AG09309 (cell line): ENCODE data around the gene LDLRAD3.

ENCODE experiments used
- DNase-seq: peaks from one replicate; pipeline ENCODE4 v3.0.0-alpha.2; 2010; ENCODE audit warnings: low read depth
- H3K4me3 ChIP-seq: 2 replicates; pipeline ENCODE4 v1.5.1; 2011; ENCODE audit warnings: mild to moderate bottlenecking, low read depth, low read length, moderate library complexity; ENCODE audit not compliant: control insufficient read depth
- TF ChIP-seq, protein P1 (sequence below): IDR thresholded peaks from 2 replicates; pipeline ENCODE4 v1.5.1; 2011; ENCODE audit warnings: mild to moderate bottlenecking, low read depth, low read length, inconsistent platforms; ENCODE audit not compliant: insufficient read depth, control insufficient read depth; ENCODE audit errors: missing control alignments

LDLRAD3 gene

DNA sequence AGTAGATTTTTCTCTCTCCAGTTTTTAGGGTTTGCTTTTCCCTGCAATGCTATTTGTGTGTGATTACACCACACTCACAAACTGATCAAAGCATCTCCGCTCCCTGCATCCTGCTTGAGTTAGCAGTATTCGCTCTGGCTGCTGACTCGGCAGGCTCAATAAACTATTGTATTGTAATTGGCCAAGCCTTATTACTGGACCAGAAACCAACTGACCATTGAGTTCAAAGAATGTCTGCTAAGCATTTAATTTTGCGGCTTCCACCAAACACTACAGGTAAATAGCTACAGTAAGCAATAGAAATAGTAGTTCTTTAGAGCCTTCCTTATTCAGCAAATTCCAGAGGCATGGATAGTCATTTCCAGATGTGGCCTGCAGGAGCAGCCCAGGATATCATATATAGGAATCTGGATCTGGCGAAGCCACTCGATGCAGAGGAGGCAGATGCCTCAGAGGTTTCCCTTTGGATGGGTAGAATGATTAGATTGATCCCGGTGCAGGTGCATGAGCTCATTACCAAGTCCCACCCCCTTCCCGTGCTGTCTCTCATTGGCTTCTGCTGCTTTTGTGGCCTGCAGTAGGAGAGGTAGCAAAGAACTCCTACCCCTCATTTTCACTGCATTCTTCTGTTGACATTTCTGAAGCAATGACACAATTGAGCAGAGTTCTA is 268.0 kb downstream of the LDLRAD3 start:
- no peak for DNase-seq
- no peak overlapping the region for H3K4me3 ChIP-seq
- TF ChIP-seq, protein P1, sequence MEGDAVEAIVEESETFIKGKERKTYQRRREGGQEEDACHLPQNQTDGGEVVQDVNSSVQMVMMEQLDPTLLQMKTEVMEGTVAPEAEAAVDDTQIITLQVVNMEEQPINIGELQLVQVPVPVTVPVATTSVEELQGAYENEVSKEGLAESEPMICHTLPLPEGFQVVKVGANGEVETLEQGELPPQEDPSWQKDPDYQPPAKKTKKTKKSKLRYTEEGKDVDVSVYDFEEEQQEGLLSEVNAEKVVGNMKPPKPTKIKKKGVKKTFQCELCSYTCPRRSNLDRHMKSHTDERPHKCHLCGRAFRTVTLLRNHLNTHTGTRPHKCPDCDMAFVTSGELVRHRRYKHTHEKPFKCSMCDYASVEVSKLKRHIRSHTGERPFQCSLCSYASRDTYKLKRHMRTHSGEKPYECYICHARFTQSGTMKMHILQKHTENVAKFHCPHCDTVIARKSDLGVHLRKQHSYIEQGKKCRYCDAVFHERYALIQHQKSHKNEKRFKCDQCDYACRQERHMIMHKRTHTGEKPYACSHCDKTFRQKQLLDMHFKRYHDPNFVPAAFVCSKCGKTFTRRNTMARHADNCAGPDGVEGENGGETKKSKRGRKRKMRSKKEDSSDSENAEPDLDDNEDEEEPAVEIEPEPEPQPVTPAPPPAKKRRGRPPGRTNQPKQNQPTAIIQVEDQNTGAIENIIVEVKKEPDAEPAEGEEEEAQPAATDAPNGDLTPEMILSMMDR = no peak

DNA sequence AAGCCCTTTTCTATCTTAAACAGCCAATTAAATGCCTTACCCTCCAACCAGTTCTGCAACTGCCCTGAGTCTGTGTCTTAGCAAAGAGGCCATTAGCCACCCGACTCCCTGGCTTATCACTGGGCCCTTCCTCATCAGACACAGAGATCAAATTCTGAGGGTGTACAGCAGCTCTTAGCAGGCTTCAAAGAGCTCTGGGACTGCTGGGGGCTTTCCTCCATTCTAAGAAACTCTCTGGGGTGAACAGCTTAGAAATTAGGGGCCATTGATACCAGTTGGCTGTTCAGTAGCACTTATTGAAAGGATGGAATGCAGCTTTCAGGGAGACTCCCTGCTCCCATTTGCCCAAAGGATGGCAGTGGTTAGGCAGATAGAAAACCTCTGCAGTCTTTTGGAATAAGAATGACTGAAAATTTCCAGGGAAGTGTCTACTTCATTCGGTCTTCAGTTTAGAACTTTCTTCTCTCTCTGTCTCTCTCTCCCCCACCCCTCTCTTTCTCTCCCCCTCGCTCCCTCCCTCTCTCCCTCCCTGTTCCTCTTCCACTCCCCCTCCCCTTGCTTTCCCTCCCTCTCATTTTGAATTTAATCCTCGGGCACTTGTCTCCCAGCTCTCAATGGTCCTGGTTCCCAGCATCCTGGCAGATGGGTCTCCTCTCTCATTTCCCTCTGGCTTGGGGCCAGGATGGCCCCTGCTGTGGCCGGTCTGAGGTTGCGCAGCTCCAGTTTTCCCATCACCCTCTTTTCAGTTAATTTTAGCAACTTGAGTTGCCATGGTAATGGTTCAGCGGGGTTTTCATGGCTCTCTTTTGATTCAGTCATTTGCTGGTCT is 268.9 kb downstream of the LDLRAD3 start:
- no peak overlapping the region for H3K4me3 ChIP-seq
- TF ChIP-seq, protein P1 = no peak
- DNase-seq = no peak

DNA sequence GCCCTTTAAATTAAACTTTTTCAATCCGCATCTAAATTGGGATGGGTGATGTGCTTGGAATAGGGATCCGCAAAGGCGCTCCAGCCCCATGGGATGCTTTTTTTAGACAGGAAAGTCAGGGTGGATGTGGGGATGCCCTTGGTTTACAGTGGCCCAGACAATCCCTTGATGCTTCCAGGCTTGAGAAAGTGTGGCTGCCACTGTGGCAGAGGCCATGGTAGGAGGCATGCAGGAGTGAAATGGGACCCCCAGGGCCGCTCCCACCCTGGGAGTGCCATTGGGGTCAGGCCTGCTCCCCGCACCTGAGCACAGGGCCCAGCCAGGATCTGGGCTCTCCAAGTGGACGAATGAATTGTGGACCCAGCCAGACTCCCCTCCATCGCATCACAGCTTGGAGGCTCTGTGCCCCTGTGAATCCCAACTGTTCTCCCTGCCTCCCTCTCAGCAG is 269.6 kb downstream of the LDLRAD3 start:
- no peak for DNase-seq
- H3K4me3 ChIP-seq = no peak overlapping the region
- TF ChIP-seq, protein P1 = no peak

DNA sequence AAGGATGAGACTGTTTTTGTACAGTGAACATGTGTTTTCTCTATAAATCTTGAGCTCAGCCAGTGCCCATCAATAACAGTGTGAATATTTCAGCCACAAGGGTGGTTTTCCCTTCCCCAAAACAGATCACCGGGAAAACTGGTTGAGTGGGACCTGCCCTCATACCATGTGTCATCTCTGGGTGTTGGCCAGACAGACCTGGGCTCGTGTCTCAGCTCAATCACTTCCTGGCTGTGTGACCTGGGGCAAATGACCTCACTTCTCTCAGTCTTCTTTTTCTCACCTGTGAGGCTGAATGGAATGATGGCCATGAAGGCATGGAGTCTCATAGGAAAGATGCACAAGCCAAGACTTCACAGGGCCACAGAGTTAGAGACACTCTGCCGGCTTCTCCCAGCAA is 270.6 kb downstream of the LDLRAD3 start:
- no peak for DNase-seq
- H3K4me3 ChIP-seq = no peak overlapping the region
- TF ChIP-seq, protein P1 = no peak

DNA sequence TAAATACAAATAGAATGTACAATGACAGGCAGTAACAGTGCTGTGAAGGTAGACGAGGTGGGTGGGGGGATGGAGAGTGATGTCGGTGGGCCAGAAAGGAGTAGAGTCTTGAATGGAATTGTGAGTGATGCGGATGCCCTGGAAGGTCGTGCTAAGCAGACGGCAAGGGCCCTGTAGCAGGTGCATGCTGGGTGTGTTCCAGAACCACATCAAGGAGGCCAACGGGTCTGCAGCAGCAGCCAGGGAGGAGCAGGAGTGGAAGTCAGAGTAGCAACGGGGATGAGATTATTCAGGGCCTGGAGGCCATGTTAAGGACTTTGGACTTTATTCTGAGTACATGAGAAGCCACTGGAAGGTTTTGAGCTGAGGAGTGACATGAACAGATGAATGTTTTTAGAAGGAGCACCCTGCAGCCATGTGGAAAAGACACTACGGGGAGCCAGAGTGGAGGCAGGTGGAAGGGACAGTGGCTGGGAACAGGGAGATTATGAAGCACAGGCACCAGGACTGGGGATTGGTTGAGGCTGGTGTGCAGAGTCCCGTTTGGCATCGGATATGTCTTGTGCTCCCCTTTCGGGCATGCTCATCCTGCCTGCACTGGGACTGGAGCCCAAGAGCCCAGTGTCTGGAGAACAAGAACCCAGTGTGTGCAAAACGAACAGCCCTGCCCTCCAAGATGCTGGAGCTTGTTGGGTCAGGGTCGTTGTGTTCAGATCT is 271.3 kb downstream of the LDLRAD3 start:
- H3K4me3 ChIP-seq = no peak overlapping the region
- TF ChIP-seq, protein P1 = no peak
- no peak for DNase-seq

DNA sequence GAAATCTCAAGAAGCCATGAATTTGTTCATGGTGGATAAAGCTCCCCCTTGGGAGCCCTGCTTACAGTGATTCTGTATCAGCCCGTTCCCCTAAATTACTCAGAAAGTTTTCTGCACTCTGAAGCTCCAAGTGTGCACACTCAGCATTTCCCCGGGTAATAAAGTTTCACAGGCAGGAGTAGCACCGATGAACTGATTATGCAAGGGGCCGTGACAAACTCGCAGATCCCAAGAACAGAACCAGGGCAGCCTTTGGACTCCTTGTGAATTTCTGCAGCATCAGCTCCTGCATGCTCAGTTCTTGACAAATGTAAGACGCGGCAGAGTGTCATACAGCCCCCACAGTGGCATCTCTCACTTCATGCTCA is 271.8 kb downstream of the LDLRAD3 start:
- TF ChIP-seq, protein P1 = no peak
- no peak for DNase-seq
- no peak overlapping the region for H3K4me3 ChIP-seq
